ENCODE data around the gene CEP72.
"Not testable (repeated sequence)": the region's sequence is repeated elsewhere in the genome, so short reads cannot be mapped to it uniquely, and the experiment has no call there.

Gene CEP72

DNA sequence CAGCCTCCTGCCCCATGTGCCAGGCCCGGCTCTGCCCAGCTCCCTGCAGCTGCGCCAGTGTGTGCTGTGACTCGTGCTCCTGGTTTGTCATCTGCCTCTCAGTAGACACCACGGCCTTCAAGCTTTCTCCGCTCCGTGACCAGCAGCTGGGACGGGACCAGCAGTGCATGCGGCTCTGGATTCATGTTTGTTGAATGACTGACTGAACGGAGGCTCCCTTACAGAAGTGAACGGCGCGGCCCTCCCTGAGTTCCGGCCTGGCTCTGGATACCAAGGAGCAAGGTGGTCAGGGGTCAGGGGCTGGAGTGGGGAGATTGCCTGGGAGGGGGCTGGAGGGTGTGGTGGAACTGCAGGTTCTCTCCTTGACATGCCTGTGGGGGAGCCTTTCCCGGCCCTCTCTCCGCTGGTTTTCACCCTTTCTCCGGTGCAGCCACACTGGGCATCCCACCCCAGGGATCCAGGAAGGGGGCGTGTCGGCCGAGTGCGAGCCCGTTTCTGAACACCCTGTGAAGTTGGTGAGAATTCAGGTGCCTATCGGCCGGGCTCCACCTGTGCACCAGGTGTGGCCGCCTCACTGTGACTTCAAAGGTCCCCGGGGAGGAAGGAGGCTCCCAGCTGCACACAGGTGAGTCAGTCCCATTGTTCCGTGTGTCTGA is 11.1 kb upstream of the CEP72 start:
- peak; percentile 82 for DNase-seq

DNA sequence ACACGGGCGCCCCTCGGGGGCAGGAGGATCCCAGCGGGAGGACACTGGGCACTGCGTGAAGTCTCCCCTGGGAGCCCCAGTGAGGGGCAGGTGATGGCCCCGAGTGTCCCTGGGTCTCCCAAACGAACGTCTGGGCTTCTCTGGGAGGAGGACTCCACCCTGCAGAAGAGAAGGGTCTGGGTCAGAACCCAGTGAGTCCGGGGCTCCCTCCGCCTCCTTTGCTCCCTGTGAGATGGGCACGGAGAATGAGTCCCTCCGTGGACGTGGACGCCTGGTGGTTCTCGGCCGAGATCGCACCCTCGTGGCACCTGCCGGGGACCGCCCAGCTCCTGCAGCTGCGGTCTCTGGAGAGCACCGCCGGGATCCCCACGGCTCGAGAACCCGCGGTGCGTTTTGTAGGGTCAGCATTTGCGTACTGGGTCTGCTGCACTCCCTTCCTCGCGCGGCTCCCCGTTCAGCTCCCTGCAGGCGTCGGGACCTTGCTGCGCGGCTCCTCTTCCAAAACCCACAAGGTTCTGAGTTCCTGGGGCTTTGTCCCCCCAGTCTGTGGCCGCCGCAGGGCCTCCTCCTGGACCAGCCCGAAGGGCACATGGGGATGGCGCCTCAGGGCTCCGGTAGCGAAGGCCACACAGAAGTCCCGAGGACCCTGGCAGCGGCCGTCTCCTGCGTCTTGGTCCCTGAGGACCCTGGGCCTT is 10.2 kb upstream of the CEP72 start:
- DNase-seq, result peak; percentile 18

DNA sequence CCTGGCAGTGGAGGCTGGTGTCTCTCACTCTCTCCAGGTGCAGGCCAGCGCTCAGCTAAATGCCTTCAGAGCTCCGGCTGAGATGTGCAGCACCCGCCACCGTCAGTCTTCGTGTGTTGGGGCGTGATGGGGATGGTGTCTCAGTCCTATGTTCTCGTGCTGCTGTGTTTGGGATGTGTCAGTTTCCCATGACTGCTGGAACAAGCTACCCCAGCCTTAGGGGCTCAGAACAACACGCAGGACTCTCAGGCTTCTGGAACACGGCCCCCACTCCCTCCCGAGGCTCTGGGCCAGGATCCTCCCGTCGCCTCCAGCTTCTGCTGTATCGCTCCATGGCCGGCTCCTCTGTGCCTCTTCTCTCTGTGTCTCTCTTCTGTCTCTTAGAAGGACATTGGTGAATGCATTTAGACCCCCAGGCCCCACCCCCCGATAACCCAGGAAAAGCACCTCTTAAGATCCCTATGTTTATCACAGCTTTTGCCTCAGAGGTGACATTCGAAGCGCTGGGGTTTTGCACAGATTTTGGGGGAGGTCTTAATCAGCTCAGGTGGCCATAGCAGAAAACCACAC is 9.6 kb upstream of the CEP72 start:
- DNase-seq, result no peak

DNA sequence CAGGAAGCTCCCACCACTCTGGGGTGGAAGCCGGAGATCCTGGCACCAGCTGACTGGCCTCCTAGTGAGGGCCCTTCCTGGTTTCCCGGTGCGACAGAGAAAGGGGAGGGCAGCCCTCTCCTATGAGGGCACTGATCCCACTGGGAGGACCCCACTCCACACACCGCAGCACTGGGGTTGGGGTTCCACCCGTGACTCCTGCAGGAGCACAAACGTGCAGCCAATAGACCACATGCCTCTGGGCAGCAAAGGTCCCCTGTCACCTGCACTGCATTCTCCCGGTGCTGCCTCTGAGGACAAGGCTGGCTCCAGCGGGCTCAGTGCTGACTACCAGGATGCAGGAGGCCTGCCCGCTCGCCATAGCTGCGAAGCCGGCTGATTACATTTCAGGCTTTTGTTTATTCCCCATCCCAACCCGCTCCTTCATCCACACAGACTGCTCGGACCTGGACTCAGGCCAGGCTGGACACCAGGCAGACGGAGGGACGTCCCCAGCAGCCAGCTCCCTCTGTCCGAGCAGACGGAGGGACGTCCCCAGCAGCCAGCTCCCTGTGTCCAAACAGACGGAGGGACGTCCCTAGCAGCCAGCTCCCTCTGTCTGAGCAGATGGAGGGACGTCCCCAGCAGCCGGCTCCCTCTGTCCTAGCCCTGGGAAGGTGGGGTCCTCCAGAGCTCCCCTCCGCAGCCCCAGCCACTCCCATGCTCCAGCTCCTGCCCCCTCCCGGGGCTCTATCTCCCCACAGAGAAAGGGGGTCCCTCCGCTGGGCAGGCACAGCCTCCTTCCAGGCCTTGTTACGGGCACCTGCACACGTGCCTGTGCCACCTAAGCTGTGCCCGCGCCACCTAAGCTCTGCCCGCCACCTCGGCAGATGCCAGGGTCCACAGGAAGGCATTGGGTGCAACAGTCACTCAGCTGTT is 8.8 kb upstream of the CEP72 start:
- peak; percentile 21 for DNase-seq

DNA sequence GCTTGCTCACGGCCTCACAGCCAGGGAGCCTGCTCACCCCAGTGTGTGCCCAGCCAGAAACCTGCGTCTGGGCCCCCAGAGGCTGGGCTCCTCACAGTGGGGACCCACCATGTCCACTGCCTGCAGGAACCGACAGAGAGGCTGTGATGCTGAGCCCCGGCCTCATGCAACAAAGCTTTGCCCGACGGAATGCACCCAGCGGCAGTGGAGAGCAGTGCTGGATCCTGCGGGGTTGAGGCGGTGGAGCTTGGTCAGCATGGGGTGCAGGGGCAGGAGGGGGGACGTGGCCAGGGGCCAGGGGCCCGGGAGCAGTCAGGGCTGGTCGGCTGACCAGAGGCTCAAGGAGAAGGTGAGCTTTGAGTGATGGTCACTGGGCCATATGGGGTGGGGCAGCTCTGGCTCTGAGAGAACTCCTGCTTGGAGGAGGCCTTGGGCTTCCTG is 7.7 kb upstream of the CEP72 start:
- no peak for DNase-seq

DNA sequence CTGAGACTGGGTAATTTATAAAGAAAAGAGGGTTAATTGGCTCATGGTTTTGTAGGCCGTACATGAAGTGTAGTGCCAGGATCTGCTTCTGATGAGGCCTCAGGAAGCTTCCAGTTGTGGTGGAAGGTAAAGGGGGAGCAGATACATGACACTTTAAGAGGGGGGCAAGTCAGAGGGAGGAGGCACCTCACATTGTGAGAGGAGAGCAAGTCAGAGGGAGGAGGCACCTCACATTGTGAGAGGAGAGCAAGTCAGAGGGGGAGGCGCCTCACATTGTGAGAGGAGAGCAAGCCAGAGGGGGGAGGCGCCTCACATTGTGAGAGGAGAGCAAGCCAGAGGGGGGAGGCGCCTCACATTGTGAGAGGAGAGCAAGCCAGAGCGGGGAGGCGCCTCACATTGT is 7.0 kb upstream of the CEP72 start:
- DNase-seq, result not testable (repeated sequence)

DNA sequence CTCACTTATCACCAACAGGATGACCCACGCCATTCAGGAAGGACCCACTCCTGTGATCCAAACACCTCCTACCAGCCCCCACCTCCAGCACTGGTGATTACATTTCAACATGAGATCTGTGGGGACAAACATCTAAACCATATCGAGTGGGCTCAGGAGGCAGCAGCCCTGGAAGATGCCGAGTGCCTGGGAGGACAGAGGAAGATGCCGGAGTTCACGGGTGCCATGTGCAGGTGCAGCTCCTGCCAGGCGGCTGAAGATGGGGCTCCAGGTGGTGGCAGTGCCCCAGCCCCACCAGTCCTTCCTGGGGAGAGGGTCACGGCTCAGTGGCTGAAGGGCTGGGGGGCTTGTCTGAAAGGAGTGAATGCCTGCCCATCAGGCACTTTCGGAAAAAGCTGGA is 6.1 kb upstream of the CEP72 start:
- no peak for DNase-seq

DNA sequence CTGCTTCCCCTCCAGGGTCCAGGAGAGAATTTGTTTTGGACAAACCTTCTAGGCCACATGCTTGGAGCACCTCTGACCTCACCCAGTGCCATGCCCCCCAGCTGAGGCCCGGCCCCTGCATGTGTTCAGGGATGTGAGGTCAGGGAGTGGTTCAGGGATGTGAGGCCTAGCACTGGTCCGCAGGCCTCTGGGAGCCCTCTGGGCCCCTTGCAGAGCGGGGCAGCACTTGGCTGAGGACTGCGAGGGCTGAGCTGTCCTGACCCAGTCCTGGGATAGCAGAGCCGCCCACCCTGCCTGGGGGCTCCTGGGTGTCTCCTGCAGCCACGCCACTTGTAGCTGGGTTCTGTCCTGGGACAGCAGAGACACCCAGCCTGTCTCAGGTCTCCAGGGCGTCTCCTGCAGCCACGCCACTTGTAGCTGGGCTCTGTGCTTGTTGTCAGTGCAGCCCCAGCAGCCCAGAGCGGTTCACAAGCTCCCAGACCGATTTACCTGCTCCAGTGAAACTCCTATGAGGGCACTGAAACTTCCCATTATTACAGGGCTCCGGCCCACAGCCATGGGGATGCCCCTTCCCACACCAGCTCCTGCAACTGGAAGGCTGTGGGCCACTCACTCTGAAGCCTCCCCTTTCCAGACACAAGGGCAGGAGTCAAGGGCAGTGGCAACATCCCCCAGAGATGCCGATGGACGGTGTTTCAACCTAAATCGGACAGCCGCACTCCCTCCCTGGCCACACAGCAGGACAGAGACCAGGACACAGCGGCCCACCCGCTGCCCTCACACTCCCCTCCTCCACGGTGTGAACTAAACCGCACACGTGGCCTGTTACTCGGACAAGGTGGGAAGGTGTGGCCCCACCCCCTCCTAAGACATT is 5.4 kb upstream of the CEP72 start:
- no peak for DNase-seq

DNA sequence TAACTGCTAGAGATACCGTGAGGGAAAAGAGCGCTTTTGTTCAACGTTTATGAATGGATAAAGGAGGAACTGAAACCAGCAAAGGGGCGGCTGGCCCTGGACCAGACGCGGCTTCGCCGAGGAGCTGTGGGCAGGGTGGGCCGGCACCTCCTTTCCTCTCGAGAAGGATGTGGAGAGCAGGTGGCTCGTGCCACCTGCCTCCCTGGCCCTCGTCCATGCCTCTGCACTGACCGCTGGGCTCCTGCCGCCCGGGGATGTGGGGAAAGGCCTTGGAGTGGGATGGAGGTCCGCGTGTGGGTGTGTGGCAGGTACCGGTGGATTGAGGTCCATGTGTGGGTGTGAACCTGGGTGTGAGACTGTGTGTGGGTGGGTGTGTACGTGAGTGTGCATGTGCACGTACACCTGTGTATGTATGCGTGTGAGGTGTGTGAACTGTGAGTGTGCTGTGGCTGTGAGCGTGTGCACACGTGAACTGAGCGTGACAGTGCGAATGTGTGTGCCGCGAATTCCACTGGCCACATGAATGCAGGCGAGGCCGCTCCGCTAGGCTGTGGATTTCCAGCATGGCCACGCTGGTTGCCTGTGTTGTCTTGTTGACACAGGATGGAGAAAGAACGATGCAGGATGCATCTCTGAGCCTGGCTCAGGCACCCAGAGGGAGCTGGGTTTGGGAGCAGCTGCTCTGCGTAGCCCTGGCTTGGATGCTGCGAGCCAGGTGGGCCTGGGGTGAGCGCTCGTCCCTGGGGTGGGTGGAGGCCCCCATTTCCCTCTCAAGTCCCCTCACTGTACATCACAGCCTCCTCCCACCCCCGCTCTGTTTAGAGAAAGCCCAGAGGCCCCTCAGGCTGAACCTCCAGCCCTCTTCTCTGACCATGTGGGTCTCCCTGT is 4.4 kb upstream of the CEP72 start:
- DNase-seq, result no peak

DNA sequence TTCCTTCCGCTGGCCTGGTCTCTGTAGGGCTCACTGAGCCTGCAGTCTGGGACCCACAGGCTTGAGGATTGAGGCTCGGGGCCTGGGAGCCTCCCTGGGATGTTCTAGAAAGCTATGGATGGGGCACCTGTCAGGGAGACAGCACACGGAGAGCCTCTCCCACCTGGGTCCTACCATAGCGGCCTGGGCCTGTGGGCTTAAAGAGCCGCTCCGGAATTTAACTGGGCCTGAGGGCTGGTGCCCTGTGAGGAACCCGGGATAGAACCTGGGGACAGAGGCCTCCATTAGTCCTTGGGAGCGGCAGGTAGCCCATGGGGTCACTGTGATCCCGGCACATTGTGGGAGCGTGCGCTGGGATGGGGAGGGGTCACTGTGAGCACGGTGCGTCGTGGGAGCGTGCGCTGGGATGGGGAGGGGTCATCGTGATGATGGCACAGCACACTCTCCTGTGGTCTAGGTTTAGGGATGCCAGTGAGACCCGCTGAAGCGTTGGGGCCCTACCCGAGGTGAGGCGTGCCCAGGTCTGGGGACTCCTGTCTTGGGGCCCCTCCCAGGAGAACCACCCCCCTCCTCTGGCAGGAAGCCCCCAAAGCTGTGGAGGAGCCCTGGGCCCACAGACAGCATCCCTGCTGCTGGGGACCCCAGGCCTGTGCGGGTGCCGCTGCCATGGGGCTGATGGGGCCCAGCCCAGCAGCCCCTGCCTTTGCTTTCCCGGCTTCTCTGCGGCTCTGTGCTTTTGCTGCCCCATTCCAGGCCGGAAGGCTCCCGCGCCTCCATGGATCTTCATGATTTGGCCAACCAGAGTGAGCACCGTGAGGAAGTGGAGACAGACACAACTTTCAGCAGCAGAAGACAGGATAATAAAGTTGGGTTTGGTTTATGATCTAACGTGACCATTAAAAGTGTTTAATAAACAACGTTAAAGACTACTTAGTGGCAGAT is 3.4 kb upstream of the CEP72 start:
- DNase-seq, result no peak

DNA sequence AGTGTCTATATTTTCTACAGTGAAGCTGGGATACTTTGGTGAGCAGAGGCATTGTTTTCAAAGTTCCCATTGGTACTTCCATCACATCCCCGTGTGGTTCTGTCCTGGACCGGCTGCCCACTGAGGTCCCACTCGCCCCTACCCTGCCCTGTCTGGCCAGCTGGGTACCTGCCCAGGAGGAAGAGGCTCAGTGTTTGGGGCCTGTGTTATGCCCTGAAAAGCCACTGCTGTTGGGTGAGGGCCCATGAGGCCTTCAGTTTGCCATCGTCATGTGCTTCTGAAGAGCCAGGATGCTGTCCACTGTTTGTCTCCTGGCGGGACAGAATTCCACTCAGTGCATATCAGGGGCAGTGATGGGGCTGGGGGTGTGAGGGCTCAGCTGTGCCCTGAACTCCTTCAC is 2.6 kb upstream of the CEP72 start:
- no peak for DNase-seq

DNA sequence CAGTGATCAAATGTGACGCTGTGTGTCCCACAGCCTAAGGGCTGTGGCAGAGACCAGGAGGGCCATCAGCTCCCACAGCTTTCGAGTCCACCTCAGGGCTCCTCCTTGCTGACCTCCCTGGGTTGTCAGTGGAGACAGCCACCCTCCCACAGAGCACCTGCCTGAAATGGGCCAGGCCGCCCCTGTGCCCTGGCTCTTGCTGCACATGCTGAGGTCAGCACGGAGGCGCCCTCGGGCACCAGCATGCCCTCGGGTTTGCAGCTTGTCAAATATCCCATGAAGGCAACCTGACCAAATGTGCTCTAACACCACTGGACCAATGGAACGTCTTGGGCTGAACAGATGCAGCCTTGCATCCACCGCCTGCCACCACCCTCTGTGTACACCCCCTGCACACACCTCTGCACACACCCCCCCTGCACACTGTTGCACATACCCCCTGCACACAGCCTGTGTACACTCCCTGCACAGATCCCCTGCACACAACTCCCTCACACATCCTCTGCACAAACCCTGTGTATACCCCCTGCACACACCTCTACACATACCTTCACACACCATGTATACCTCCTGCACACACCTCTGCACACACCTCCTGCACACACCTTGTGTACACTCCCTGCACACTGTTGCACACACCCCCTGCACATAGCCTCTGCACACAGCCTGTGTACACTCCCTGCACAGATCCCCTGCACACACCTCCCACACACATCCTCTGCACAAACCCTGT is 2.0 kb upstream of the CEP72 start:
- DNase-seq, result no peak

DNA sequence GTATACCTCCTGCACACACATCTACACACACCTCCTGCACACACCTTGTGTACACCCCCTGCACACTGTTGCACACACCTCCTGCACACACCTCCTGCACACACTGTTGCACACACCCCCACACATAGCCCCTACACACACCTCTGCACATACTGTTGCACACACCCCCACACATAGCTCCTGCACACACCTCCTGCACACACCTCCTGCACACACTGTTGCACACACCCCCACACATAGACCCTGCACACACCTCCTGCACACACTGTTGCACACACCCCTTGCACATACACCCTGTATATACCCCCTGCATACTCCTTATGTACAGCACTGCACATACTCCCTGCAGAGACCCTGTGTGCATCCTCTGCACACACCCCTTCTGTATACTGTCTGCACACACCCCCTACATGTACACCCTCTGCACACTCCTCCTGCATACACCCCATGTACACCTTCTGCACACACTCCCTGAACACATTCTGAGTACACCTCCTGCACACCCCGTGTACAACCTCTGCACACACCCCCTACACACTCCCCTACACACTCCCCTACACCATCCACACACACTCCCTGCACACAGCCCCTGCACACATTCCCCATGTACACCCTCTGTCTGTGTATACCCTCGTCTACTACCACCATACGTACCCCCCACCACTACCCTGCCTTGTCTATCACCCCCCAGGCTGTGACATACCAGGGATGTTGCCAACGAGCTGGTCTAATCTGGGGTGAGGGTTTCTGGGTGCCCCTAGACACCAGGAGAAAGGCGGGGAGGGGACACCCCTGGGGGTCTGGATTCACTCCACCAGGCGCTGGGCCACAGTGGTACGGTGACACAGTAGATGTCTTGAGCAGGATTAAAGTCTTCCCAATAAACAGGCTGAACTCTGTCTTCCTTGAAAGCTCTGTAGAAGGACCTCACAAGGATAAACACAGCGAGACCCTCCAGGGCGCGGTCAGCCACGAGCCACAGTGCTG is 1.1 kb upstream of the CEP72 start:
- DNase-seq, result no peak

DNA sequence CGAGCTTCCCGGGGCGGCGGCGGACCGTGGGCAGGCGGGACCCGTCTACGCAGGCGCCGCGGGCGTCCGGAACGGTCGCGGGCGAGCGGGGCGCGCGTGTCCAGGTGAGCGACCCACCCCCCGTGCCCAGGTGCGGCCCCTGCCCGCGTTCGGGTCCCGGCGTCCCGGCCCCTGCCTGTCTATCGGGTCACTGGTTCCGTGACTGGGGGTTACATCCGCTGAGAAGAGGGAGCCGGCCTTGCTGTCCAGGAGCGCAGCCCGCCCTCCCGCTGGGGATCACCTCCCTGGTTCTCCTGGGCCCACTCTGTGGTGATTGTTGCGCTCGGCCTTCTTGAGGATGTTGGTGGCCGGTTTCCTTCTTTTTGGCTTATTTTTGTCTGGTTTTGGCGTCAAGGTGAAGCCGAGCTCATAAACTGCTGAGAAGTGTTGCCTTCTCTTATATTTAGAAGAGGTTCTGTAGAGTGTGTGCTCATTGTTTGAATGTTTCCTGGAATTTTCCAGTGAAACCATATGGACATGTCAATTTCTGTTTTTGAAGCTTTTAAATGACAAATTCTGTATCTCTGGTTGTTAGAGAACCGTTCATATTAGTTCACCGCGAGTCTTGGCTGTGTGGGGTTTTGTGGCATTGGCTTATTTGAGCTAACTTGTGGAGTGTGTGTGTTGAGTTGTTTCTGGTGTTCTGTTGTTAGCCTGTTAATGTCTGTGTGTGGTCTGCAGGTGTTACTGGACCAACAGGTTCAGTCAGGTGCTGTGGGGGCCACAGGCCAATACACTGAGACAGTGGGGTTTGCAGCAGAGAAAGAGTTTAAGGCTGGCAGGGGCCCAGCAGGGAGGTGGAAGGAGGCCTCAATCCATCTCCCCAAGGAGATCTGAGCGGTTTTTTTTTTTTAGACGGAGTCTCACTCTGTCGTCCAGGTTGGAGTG is 621 bp downstream of the CEP72 start:
- no peak for DNase-seq

DNA sequence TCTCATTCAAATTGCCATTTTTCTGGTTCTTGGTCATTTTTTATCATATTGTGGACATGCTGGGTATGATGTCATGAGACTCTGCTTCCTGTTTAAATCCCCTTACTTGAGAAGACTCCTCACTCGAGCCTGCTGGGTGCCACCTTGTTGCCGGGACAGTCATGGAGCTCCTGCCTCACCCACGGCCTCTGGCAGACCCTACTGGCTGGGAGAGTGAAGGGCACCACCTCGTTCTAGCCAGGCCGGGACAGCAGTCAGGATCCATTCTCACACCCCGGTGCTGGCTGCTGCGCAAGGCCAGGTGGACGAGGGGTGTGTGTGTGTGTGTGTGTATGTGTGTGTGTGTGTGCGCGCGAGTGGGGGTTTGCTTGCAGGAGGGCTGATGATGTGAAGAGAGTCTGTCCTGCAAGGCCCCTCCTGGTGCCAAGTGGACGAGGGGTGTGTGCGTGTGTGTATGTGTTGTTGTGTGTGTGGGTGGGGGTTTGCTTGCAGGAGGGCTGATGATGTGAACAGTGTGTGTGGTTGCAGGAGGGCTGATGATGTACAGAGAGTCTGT is 4.4 kb downstream of the CEP72 start:
- DNase-seq, result no peak

DNA sequence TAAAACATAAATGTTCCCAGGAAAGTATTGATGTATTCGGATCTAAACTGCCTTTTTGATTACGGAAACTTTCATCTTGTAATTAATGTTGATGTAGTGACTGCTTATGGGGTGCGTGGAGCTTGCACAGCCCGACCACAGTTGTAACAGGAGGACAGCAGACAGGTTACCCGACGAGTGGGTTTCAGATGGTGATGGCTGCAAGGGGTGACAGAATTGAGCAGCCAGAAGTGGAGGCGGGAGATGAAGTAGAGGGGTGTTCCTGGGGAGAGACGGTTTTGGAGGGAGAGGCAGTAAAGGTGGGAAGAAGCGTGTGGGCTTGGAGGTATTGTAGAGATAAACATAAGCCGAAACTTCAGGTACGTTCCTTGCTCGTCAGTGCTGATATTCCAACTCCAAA is 5.8 kb downstream of the CEP72 start:
- no peak for DNase-seq

DNA sequence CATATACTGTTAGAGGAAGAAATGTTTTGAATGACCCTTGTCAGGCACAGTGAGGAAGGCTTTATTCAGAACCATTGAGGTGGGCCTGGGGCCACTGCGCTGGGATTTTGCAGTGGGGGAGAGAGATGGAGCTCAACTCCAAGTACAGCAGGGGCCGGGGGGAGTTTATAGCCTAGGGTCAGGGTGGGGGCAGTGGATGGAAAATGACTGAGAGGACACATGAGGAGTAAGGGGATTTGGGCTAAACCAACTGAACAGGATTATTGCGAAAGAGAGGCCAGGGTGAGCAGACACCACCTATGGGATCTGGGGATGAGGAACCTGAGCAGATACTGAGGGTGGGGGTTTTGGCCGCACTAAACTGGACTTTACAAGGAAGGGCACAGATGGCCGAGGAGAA is 6.3 kb downstream of the CEP72 start:
- no peak for DNase-seq
